Ovary (tissue), 3 donors: ENCODE data around the gene LTC4S.

ENCODE experiments used
- EP300 ChIP-seq: sonication (generic); formaldehyde crosslinking; IDR thresholded peaks from one replicate; pipeline ENCODE4 v1.6.1; 2017; ENCODE audit warnings: antibody characterized with exemption
- POLR2A ChIP-seq: fragments of 450-650 bp; IDR thresholded peaks from one replicate; pipeline ENCODE4 v1.6.1; 2017; ENCODE audit warnings: antibody characterized with exemption, mild to moderate bottlenecking, moderate library complexity
- TF ChIP-seq, protein P1 (sequence below), 3 donors: fragments of 450-650 bp in 2 of 3; fragments of 200-600 bp in 1 of 3; IDR thresholded peaks; one replicate each; pipeline versions ENCODE4 v1.5.1 to v1.8.0; 2016 to 2022; ENCODE audit warnings: antibody characterized with exemption in 3 of 3, mild to moderate bottlenecking in 1 of 3
- donor health status: DM: no; HTN: no; CAD: no.

DNA sequence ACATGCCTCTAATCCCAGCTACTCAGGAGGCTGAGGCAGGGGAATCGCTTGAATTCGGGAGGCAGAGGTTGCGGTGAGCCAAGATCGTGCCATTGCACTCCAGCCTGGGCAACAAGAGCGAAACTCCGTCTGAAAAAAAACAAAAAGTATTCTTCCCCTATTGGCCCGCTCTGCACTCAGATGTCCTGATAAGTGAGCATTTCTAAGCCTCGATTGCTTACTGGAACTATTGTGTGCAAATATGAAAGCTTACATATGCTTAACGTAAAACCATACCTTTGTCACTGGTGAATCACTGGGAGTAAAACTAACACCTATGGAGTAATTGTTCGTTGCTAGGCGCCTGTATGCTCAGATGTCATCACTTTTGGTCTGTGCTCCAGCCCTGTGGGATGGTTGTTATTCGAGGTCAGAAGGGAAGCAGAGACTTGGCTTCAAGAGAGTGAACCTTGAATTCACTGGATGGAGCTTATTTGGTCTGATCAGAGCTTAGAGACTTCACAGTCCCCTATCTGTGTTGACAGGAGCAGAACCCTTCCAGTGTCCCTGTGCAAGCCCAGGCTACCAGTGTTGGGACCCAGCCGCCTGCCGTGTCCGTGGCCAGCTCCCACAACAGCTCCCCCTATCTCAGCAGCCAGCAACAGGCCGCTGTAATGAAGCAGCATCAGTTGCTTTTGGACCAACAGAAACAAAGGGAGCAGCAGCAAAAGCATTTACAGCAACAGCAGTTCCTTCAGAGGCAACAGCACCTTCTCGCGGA is 25.3 kb upstream of the LTC4S start:
- TF ChIP-seq POLR2A (no peak), EP300 (no peak)
- TF ChIP-seq, protein P1, sequence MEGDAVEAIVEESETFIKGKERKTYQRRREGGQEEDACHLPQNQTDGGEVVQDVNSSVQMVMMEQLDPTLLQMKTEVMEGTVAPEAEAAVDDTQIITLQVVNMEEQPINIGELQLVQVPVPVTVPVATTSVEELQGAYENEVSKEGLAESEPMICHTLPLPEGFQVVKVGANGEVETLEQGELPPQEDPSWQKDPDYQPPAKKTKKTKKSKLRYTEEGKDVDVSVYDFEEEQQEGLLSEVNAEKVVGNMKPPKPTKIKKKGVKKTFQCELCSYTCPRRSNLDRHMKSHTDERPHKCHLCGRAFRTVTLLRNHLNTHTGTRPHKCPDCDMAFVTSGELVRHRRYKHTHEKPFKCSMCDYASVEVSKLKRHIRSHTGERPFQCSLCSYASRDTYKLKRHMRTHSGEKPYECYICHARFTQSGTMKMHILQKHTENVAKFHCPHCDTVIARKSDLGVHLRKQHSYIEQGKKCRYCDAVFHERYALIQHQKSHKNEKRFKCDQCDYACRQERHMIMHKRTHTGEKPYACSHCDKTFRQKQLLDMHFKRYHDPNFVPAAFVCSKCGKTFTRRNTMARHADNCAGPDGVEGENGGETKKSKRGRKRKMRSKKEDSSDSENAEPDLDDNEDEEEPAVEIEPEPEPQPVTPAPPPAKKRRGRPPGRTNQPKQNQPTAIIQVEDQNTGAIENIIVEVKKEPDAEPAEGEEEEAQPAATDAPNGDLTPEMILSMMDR (IDR thresholded peaks at IDR 0.05) = no peak
